WTC11 (cell line): ENCODE data around the gene ZFYVE1. TPM values are rescaled to one million over a fixed set of nuclear protein-coding genes. Genes with fewer than 3 reads are reported as not detected.

Source experiments
- ATAC-seq: fragments of 200-7000 bp; cut with Tn5 transposase; 2 replicates; pipeline ENCODE4 v1.10.0; 2021; ENCODE audit warnings: mild to moderate bottlenecking, moderate library complexity
- CTCF ChIA-PET: fragments of 300-600 bp; sonication (Branson Sonifier 250); formaldehyde crosslinking; loops from one replicate; lab custom pipeline; 2021; ENCODE audit warnings: antibody characterized with exemption; lab: Charles Lee
- POLR2A ChIA-PET: fragments of 350-600 bp; sonication (Branson Sonifier 250); formaldehyde crosslinking; loops from one replicate; lab custom pipeline; 2021; ENCODE audit warnings: antibody characterized with exemption; lab: Charles Lee
- DNase-seq: peaks from one replicate; pipeline ENCODE4 v3.0.0; 2021; ENCODE audit warnings: low spot score
- H3K27ac Mint-ChIP-seq: 2 replicates; pipeline ENCODE4 v1.8.0; 2021; ENCODE audit warnings: mixed read lengths
- H3K27me3 Mint-ChIP-seq: 2 replicates; pipeline ENCODE4 v1.8.0; 2021; ENCODE audit warnings: low read depth, mild to moderate bottlenecking, moderate library complexity, mixed read lengths
- H3K36me3 Mint-ChIP-seq: 2 replicates; pipeline ENCODE4 v1.8.0; 2021; ENCODE audit warnings: mixed read lengths
- H3K4me1 Mint-ChIP-seq: 2 replicates; pipeline ENCODE4 v1.8.0; 2022; ENCODE audit warnings: mixed read lengths
- H3K4me3 Mint-ChIP-seq: 2 replicates; pipeline ENCODE4 v1.8.0; 2021; ENCODE audit warnings: mild to moderate bottlenecking, moderate library complexity, mixed read lengths
- H3K9me3 Mint-ChIP-seq: 2 replicates; pipeline ENCODE4 v1.8.0; 2021; ENCODE audit warnings: mixed read lengths
- AR ChIP-seq: fragments of 250-450 bp; sonication (Bioruptor Pico); IDR thresholded peaks from 2 replicates; pipeline ENCODE4 v1.9.0; 2021; ENCODE audit warnings: mild to moderate bottlenecking
- ARID4B ChIP-seq: sonication (generic); formaldehyde crosslinking; IDR thresholded peaks from 2 replicates; pipeline ENCODE4 v1.8.0; 2023; ENCODE audit warnings: missing genetic modification reagents, mild to moderate bottlenecking, borderline replicate concordance
- CBFB ChIP-seq: sonication (generic); formaldehyde crosslinking; IDR thresholded peaks from 2 replicates; pipeline ENCODE4 v1.8.1; 2022; ENCODE audit warnings: mild to moderate bottlenecking, low read depth, missing genetic modification reagents
- CREM ChIP-seq: sonication (generic); formaldehyde crosslinking; IDR thresholded peaks from 2 replicates; pipeline ENCODE4 v1.8.1; 2022; ENCODE audit warnings: mild to moderate bottlenecking, missing genetic modification reagents, moderate library complexity
- ETV6 ChIP-seq: sonication (generic); formaldehyde crosslinking; IDR thresholded peaks from 2 replicates; pipeline ENCODE4 v1.8.1; 2022; ENCODE audit warnings: mild to moderate bottlenecking, missing genetic modification reagents
- IRF1 ChIP-seq: sonication (generic); formaldehyde crosslinking; IDR thresholded peaks from 2 replicates; pipeline ENCODE4 v1.8.0; 2023; ENCODE audit warnings: missing genetic modification reagents
- IRF2 ChIP-seq: sonication (generic); formaldehyde crosslinking; IDR thresholded peaks from 2 replicates; pipeline ENCODE4 v1.8.0; 2022; ENCODE audit warnings: low read depth, missing genetic modification reagents, borderline replicate concordance
- MLX ChIP-seq: sonication (generic); formaldehyde crosslinking; IDR thresholded peaks from 2 replicates; pipeline ENCODE4 v1.8.1; 2023; ENCODE audit warnings: mild to moderate bottlenecking, missing genetic modification reagents, moderate library complexity
- MXD4 ChIP-seq: fragments of 250-450 bp; sonication (Bioruptor Pico); IDR thresholded peaks from 2 replicates; pipeline ENCODE4 v1.8.0; 2021; ENCODE audit warnings: mild to moderate bottlenecking, moderate library complexity, borderline replicate concordance
- MYBL2 ChIP-seq: sonication (generic); formaldehyde crosslinking; IDR thresholded peaks from 2 replicates; pipeline ENCODE4 v1.8.1; 2023; ENCODE audit warnings: mild to moderate bottlenecking, moderate library complexity, missing genetic modification reagents
- PRRX2 ChIP-seq: fragments of 250-450 bp; sonication (Bioruptor Pico); IDR thresholded peaks from 2 replicates; pipeline ENCODE4 v1.8.0; 2021; ENCODE audit warnings: mild to moderate bottlenecking
- USF1 ChIP-seq: sonication (generic); formaldehyde crosslinking; IDR thresholded peaks from 2 replicates; pipeline ENCODE4 v1.8.0; 2022; ENCODE audit warnings: mild to moderate bottlenecking, missing genetic modification reagents
- ZMAT4 ChIP-seq: fragments of 250-450 bp; sonication (Bioruptor Pico); IDR thresholded peaks from 2 replicates; pipeline ENCODE4 v1.9.0; 2021; ENCODE audit warnings: mild to moderate bottlenecking
- ZNF121 ChIP-seq: sonication (generic); formaldehyde crosslinking; IDR thresholded peaks from 2 replicates; pipeline ENCODE4 v1.8.0; 2023; ENCODE audit warnings: missing genetic modification reagents
- ZNF232 ChIP-seq: sonication (generic); formaldehyde crosslinking; IDR thresholded peaks from 2 replicates; pipeline ENCODE4 v1.8.0; 2022; ENCODE audit warnings: mild to moderate bottlenecking, missing genetic modification reagents
- ZNF263 ChIP-seq: sonication (generic); formaldehyde crosslinking; IDR thresholded peaks from 2 replicates; pipeline ENCODE4 v1.8.1; 2022; ENCODE audit warnings: low read depth, mild to moderate bottlenecking, moderate library complexity, missing genetic modification reagents
- ZNF317 ChIP-seq: sonication (generic); formaldehyde crosslinking; IDR thresholded peaks from 2 replicates; pipeline ENCODE4 v1.8.1; 2023; ENCODE audit warnings: low read depth, mild to moderate bottlenecking, moderate library complexity, missing genetic modification reagents, borderline replicate concordance
- ZNF416 ChIP-seq: fragments of 250-450 bp; sonication (Bioruptor Pico); IDR thresholded peaks from 2 replicates; pipeline ENCODE4 v1.9.0; 2021; ENCODE audit warnings: mild to moderate bottlenecking, inconsistent platforms
- ZNF423 ChIP-seq: fragments of 250-450 bp; sonication (Bioruptor Pico); IDR thresholded peaks from 2 replicates; pipeline ENCODE4 v2.1.2; 2022; ENCODE audit warnings: mild to moderate bottlenecking, moderate library complexity
- ZSCAN18 ChIP-seq: fragments of 250-450 bp; sonication (Bioruptor Pico); IDR thresholded peaks from 2 replicates; pipeline ENCODE4 v2.1.2; 2022; ENCODE audit warnings: mild to moderate bottlenecking, moderate library complexity
- total RNA-seq: library from RNA; stranded (reverse); gene quantifications from 3 replicates; pipeline ENCODE4 v1.2.3, GENCODE V29; 2021

The ZFYVE1 gene
- total RNA-seq, 1 experiment from 2014 or later: 12.8 TPM

- CTCF ChIA-PET: no interaction called here
Measured at GRCh38 chr14:72968316-72968715, 58.6 kb downstream of the ZFYVE1 start.

GRCh38 chr14:72966038-72966437 is 60.9 kb downstream of the ZFYVE1 start:
- ATAC-seq: no peak
- H3K36me3 Mint-ChIP-seq: peaks cover 12% of the 10 kb centered on the region
- POLR2A ChIA-PET: no interaction called here
- no peaks in the 10 kb centered on the region for H3K4me1 Mint-ChIP-seq
- CTCF ChIA-PET: no interaction called here
- no peak overlapping the region for H3K4me3 Mint-ChIP-seq
- TF ChIP-seq ZNF416: no peak
- TF ChIP-seq ETV6 (CRISPR knock-in tag): no peak
- TF ChIP-seq CREM (CRISPR knock-in tag): no peak
- TF ChIP-seq ZNF121: peak; percentile 72; the same call in 1 of the 2 replicates
- TF ChIP-seq ZNF423 (CRISPR knock-in tag): no peak
- no peak for TF ChIP-seq ARID4B (CRISPR knock-in tag)
- H3K27me3 Mint-ChIP-seq: 0 out of 2 replicates have a peak, but pooled peaks cover 3% of the 10 kb centered on the region
- no peaks in the 10 kb centered on the region for H3K9me3 Mint-ChIP-seq
- DNase-seq: no peak
- no peak overlapping the region for H3K27ac Mint-ChIP-seq

More at GRCh38 chr14:72968316-72968715, 58.6 kb downstream of the ZFYVE1 start:
- Mint-ChIP-seq H3K4me1 (no peaks in the 10 kb centered on the region), H3K9me3 (no peaks in the 10 kb centered on the region), H3K27me3 (no peaks in the 10 kb centered on the region), H3K36me3 (peaks cover 8% of the 10 kb centered on the region; the same call in 1 of the 2 replicates)
- DNase-seq: no peak
- POLR2A ChIA-PET: no interaction called here
- TF ChIP-seq USF1 (CRISPR knock-in tag) (no peak), MXD4 (no peak), CREM (CRISPR knock-in tag) (no peak), MYBL2 (CRISPR knock-in tag) (no peak), ZNF263 (CRISPR knock-in tag) (no peak), IRF2 (no peak), ZNF232 (CRISPR knock-in tag) (no peak), ZSCAN18 (CRISPR knock-in tag) (no peak), ZMAT4 (CRISPR knock-in tag) (no peak), IRF1 (CRISPR knock-in tag) (no peak), CBFB (no peak), AR (CRISPR knock-in tag) (no peak), MLX (CRISPR knock-in tag) (no peak), ZNF317 (CRISPR knock-in tag) (no peak), PRRX2 (CRISPR knock-in tag) (no peak)
- TF ChIP-seq, all 79 proteins: peak for 0
- ATAC-seq: no peak
- Mint-ChIP-seq H3K4me3 (no peak overlapping the region), H3K27ac (no peak overlapping the region)
